ENCODE data around the gene CR1L. TPM values are rescaled to one million over a fixed set of nuclear protein-coding genes. Genes with fewer than 3 reads are reported as not detected.

Gene CR1L
- total and polyA plus RNA-seq, 9 of the 15 experiments (the other 6 are each of a cell fraction or from before 2014, with no cell fraction given): 10.1 to 74.8 (median 34.3) TPM

GRCh38 chr1:207644166-207644851, 624 bp upstream of the CR1L start:
- in situ Hi-C loops (cut with MboI) (no loop called here), intact Hi-C loops (cut with micrococcal nuclease) (loop anchor here (10.0 kb wide), 1 partner anchor 590 kb away; the partner anchor contains the start of genes PFKFB2 and YOD1)
- Histone ChIP-seq H3K27ac (ENCODE audit: extremely low read depth, low read depth, low read length) (peak overlapping the region; percentile 56; the same call in 2 of the 3 replicates), H2AFZ (ENCODE audit: low read depth, low read length) (peak overlapping the region; percentile 77), H3K36me3 (ENCODE audit: control insufficient read depth, insufficient read depth, low read length) (no peaks in the 10 kb centered on the region; the same call in 1 of the 3 replicates), H3K9ac (ENCODE audit: insufficient read depth in 1 of 2, low read depth in 2 of 2, low read length in 2 of 2) (peak overlapping the region; percentile 36 to 62; a peak in 3 of 4 replicates), H3K27me3 (ENCODE audit: control insufficient read depth in 2 of 2, insufficient read depth in 2 of 2, low read length in 2 of 2) (no peaks in the 10 kb centered on the region), H4K20me1 (replicated peaks; ENCODE audit: control insufficient read depth, insufficient read depth, low read length) (no peaks in the 10 kb centered on the region), H3K4me2 (ENCODE audit: insufficient read depth, low read length) (peak overlapping the region; percentile 96), H3K9me1 (ENCODE audit: control insufficient read depth, insufficient read depth, low read length) (no peaks in the 10 kb centered on the region), H3K79me2 (ENCODE audit: control insufficient read depth, insufficient read depth, low read length) (peaks cover 45% of the 10 kb centered on the region), H3K4me3 (peak overlapping the region; percentile 67), H3K9me3 (replicated peaks; ENCODE audit: control insufficient read depth, insufficient read depth, low read depth, low read length) (no peaks in the 10 kb centered on the region), H3K4me1 (replicated peaks in 1 of 2; ENCODE audit: control insufficient read depth in 2 of 2, insufficient read depth in 2 of 2, low read length in 2 of 2) (peaks cover 18 to 19% of the 10 kb centered on the region in 2 experiments)
- FAIRE-seq: no peak
- POLR2A ChIA-PET: no interaction called here
- 6% methylated on average over 9 of the region's 9 CpGs for WGBS (ENCODE audit: insufficient coverage, low coverage, missing lambda C conversion rate)
- ATAC-seq: peak; percentile 2
- peak in 2 of 4 experiments; percentile 39 to 43 for DNase-seq (ENCODE audit: extremely low read depth in 1 of 4, low spot score in 3 of 4)
- CTCF ChIA-PET (ENCODE audit: low intra/inter-chr PET ratio): no interaction called here
- no TSS peak for BruUV-seq (replicated peaks)
- TF ChIP-seq ZNF444 (CRISPR knock-in tag; IDR thresholded peaks at IDR 0.05) (no peak), SRSF1 (IDR thresholded peaks at IDR 0.05; ENCODE audit: low read depth, low read length) (no peak), ZNF696 (CRISPR knock-in tag; conservative IDR thresholded peaks at IDR 0.05) (no peak), LARP7 (IDR thresholded peaks at IDR 0.05) (no peak), FOXJ2 (tag; IDR thresholded peaks at IDR 0.05) (no peak), HNRNPK (IDR thresholded peaks at IDR 0.05; ENCODE audit: low read depth, low read length, poor library complexity, severe bottlenecking) (no peak), ZNF778 (CRISPR knock-in tag; IDR thresholded peaks at IDR 0.05) (no peak), ZC3H8 (IDR thresholded peaks at IDR 0.05) (no peak), CHD2 (IDR thresholded peaks at IDR 0.05; ENCODE audit: low read depth, low read length) (no peak), ZBTB34 (CRISPR knock-in tag; IDR thresholded peaks at IDR 0.05) (no peak), COPS2 (conservative IDR thresholded peaks at IDR 0.05) (no peak), E2F5 (CRISPR knock-in tag; IDR thresholded peaks at IDR 0.05) (0 out of 2 replicates have a peak, but pooled peaks have one; percentile 61), SNAPC5 (CRISPR knock-in tag; IDR thresholded peaks at IDR 0.05) (no peak), NR2C1 (IDR thresholded peaks at IDR 0.05) (0 out of 2 replicates have a peak, but pooled peaks have one; percentile 27), NR2C1 (tag; IDR thresholded peaks at IDR 0.05) (no peak), ZNF347 (CRISPR knock-in tag; IDR thresholded peaks at IDR 0.05; ENCODE audit: low read depth) (no peak), ZNF785 (CRISPR knock-in tag; IDR thresholded peaks at IDR 0.05) (no peak), SIN3B (IDR thresholded peaks at IDR 0.05; ENCODE audit: low read depth) (no peak; the same call in 1 of the 2 replicates), CREB3L1 (IDR thresholded peaks at IDR 0.05; ENCODE audit: borderline replicate concordance, low read depth) (no peak), HMG20B (CRISPR knock-in tag; IDR thresholded peaks at IDR 0.05) (no peak), EZH2 (IDR thresholded peaks at IDR 0.05; ENCODE audit: borderline replicate concordance, low read depth, low read length) (no peak)

Measured in K562 (cell line).